Lung (tissue), 12 donors: Measurements from ENCODE around the gene ARHGEF28. TPM values are rescaled to one million over a fixed set of nuclear protein-coding genes. Genes with fewer than 3 reads are reported as not detected.

ENCODE experiments used
- ATAC-seq: fragments of 200-7000 bp; cut with Tn5 transposase; one replicate; pipeline ENCODE4 v1.9.1; 2020; ENCODE audit warnings: moderate number of reproducible peaks; ENCODE audit not compliant: insufficient read depth, low FRiP score
- DNase-seq, 3 donors: peaks; one replicate each; pipeline ENCODE4 v3.0.0-alpha.2; 2013 to 2017
- H3K27ac ChIP-seq, 2 donors: one replicate each; pipeline ENCODE4 v1.5.1; 2013; ENCODE audit warnings: mild to moderate bottlenecking in 2 of 2, moderate library complexity in 2 of 2, control low read depth in 1 of 2, inconsistent platforms in 1 of 2, low read depth in 1 of 2, low read length in 1 of 2
- H3K27me3 ChIP-seq, 3 donors: one replicate each; pipeline ENCODE4 v1.5.1; 2013; ENCODE audit warnings: low read length in 2 of 3; ENCODE audit not compliant: control insufficient read depth in 3 of 3, insufficient read depth in 3 of 3
- H3K36me3 ChIP-seq, 4 donors: one replicate each; pipeline ENCODE4 v1.5.1; 2013; ENCODE audit warnings: low read length in 4 of 4, mild to moderate bottlenecking in 1 of 4, moderate library complexity in 1 of 4; ENCODE audit not compliant: control insufficient read depth in 4 of 4, insufficient read depth in 4 of 4
- H3K4me1 ChIP-seq, 5 donors: one replicate each; pipeline ENCODE4 v1.5.1; 2013; ENCODE audit warnings: low read length in 5 of 5, mild to moderate bottlenecking in 2 of 5, moderate library complexity in 1 of 5; ENCODE audit not compliant: control insufficient read depth in 5 of 5, insufficient read depth in 5 of 5
- H3K4me3 ChIP-seq: one replicate; pipeline ENCODE4 v1.5.1; 2013; ENCODE audit warnings: mild to moderate bottlenecking, control low read depth, moderate library complexity
- H3K9ac ChIP-seq, 2 donors: one replicate each; pipeline ENCODE4 v1.5.1; 2013; ENCODE audit warnings: low read length in 2 of 2, control low read depth in 1 of 2; ENCODE audit not compliant: insufficient read depth in 1 of 2
- H3K9me3 ChIP-seq, 4 donors: one replicate each; pipeline ENCODE4 v1.5.1; 2013; ENCODE audit warnings: low read length in 3 of 4, mild to moderate bottlenecking in 1 of 4, moderate library complexity in 1 of 4; ENCODE audit not compliant: control insufficient read depth in 4 of 4, insufficient read depth in 3 of 4
- WGBS, 2 donors: extraction: QIAGEN DNeasy Blood & Tissue Kit; methylation state at CpG; one replicate each; pipeline ENCODE4 v1.1.7; 2013; 5-methylcytosine and 5-hydroxymethylcytosine counted together
- polyA plus RNA-seq, 2 donors: library from polyadenylated mRNA; stranded (reverse); fragments of 200-250 nt; gene quantifications; one replicate each; pipeline ENCODE4 v1.2.1, GENCODE V29; 2013
- total RNA-seq, 2 donors: library from RNA; depleted of rRNA in 1 of 2; stranded (reverse); fragments of >200 nt in 1 of 2; gene quantifications; one replicate each; pipeline ENCODE4 v1.2.1, GENCODE V29; 2014 to 2021
- TF ChIP-seq, protein P1 (sequence below): IDR thresholded peaks from 2 replicates; pipeline ENCODE4 v1.5.1; 2012; ENCODE audit warnings: mild to moderate bottlenecking; ENCODE audit errors: control extremely low read depth, extremely low read depth
- donor health status: control.
- donor health status: control.
- donor health status: Bipolar disorder and iron deficiency.
- donor health status: healthy.
- donor health status: DM: yes; HTN: yes; CAD: no.

The ARHGEF28 gene
- total and polyA plus RNA-seq, 4 donors = 3.0 to 13.0 (median 10.0) TPM

DNA sequence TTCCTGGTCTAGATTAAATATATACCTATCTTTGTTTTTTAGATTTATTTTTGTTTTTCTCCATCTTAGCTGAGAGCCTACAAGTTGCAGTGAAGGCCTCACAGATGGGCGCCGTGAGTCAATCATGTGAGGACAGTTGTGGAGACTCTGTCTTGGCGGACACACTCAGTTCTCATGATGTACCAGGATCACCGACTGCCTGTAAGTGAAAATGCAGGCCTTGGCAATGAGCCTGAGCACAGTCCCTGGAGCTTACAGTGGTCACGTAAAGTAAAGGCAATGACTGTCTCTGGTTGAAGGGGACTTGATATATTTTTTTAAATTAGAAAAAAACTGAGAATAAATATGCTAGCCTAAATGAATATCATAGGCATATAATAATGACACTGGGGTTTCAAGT lies 271.9 kb downstream of the ARHGEF28 start:
- Histone ChIP-seq H3K27ac (no peak overlapping the region), H3K27me3 (no peaks in the 10 kb centered on the region), H3K9me3 (no peaks in the 10 kb centered on the region), H3K36me3 (no peaks in the 10 kb centered on the region), H3K4me1 (no peaks in the 10 kb centered on the region), H3K9ac (no peak overlapping the region), H3K4me3 (no peak overlapping the region)
- WGBS, 2 donors = 89 to 94% methylated on average over 5 of the region's 5 CpGs
- no peak for DNase-seq
- TF ChIP-seq, protein P1, sequence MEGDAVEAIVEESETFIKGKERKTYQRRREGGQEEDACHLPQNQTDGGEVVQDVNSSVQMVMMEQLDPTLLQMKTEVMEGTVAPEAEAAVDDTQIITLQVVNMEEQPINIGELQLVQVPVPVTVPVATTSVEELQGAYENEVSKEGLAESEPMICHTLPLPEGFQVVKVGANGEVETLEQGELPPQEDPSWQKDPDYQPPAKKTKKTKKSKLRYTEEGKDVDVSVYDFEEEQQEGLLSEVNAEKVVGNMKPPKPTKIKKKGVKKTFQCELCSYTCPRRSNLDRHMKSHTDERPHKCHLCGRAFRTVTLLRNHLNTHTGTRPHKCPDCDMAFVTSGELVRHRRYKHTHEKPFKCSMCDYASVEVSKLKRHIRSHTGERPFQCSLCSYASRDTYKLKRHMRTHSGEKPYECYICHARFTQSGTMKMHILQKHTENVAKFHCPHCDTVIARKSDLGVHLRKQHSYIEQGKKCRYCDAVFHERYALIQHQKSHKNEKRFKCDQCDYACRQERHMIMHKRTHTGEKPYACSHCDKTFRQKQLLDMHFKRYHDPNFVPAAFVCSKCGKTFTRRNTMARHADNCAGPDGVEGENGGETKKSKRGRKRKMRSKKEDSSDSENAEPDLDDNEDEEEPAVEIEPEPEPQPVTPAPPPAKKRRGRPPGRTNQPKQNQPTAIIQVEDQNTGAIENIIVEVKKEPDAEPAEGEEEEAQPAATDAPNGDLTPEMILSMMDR = no peak
- no peak for ATAC-seq

DNA sequence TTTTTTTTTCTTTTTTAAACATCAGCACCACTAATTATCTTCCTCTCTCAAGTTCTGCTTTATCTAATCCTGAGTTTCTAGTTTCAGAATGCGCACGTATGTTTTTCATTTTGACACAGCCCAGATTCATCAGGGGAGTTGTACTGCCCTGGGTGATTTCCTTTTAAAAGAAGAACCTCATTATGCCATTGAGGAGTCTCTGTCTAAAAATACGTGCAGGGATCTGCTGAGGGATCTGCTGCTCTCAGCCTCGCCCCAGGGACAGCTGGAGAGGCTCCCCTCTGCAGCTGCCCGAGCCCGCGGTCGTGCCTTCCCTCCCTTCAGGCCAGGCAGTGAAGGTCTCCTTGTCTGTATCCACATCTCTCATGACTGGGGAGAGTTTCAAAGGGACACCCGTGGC lies 273.1 kb downstream of the ARHGEF28 start:
- H3K27me3 ChIP-seq = no peaks in the 10 kb centered on the region
- H3K36me3 ChIP-seq = no peaks in the 10 kb centered on the region
- DNase-seq (no peak), ATAC-seq (no peak)
- H3K4me1 ChIP-seq = no peaks in the 10 kb centered on the region
- H3K4me3 ChIP-seq = no peak overlapping the region
- H3K9ac ChIP-seq = no peak overlapping the region
- WGBS, 2 donors = 71 to 74% methylated on average over 9 of the region's 9 CpGs
- H3K9me3 ChIP-seq = no peaks in the 10 kb centered on the region
- TF ChIP-seq, protein P1 = no peak
- H3K27ac ChIP-seq = no peak overlapping the region

DNA sequence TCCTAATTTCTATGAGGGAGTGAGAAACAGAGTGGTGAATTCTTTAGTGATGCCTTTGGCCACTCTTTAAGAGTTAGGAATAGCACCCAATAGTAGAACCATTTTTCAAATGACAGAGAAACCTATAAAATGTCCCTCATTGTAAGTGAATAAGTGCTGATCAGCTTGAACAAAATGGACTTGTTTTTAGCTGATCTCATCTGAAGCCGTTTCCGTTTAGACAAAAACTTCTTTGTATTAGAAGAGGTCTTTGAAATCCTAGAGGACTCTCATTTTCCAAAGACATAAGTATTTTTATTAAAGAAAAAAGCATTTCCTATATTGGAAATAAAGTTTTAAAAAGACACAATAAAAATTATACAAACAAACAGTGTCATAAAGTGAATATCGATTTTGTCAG lies 273.9 kb downstream of the ARHGEF28 start:
- ATAC-seq (no peak), DNase-seq (no peak)
- TF ChIP-seq, protein P1 = no peak
- Histone ChIP-seq H3K9ac (no peak overlapping the region), H3K4me1 (no peaks in the 10 kb centered on the region), H3K36me3 (no peaks in the 10 kb centered on the region), H3K27me3 (no peaks in the 10 kb centered on the region), H3K4me3 (no peak overlapping the region), H3K27ac (no peak overlapping the region), H3K9me3 (no peaks in the 10 kb centered on the region)
- WGBS, 2 donors = 93% methylated on average over 3 of the region's 3 CpGs

DNA sequence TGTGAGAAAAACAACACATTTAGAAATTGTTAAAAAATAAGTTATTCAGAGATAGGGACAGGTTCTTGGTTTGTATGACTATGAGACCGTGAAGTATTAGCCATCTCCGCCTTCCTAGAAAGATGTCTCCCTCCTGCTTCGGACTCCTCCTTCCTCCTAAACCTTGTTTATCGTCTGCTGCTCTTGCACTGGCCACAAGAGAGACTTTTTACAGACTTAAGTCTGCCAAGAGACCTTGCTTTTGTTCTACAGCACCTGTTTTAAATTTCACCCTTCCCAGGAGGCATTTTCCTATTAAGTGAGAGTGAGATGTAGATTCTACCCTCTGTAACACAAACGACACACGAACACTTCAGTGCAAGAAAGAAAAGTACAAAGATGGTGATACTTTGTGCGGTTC lies 274.6 kb downstream of the ARHGEF28 start:
- Histone ChIP-seq H3K27ac (no peak overlapping the region), H3K4me3 (no peak overlapping the region), H3K27me3 (no peaks in the 10 kb centered on the region), H3K9me3 (no peaks in the 10 kb centered on the region), H3K36me3 (no peaks in the 10 kb centered on the region), H3K9ac (no peak overlapping the region), H3K4me1 (no peaks in the 10 kb centered on the region)
- TF ChIP-seq, protein P1 = no peak
- ATAC-seq = no peak
- DNase-seq = no peak
- WGBS, 2 donors = 91 to 95% methylated on average over 7 of the region's 7 CpGs
